Measurements from ENCODE around the gene PDLIM5.

The PDLIM5 gene

DNA sequence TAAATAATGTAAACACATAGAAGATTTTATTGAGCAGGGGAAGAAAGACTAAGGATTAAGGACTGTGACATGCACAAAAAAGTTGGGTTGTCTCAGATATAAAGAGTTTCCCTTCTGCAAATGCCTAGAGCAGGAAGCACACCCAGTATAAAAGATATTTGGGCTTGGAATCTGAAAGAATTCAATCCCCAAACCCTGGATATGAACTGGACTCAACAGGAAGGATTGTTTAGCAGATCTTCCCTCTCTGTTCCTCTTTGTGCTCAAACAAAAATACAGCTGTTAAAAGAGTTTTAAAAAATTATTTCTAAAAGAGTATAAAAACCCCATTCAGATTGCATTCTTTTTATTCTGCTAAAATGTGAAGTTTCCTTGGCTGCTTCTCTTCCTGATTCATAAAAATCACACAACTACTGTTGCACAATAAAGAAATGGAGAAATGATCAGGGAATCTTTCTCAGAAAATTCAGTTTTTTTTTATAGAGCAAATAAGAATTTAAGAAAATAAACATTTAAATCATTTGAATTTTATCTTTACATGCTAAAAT, 71.4 kb downstream of the PDLIM5 start:
- in situ Hi-C loops (cut with MboI; ENCODE audit: low sequenced_read_pairs) = no loop called here

- in situ Hi-C loops (cut with MboI; ENCODE audit: low sequenced_read_pairs) = no loop called here
Observed at GRCh38 chr4:94523617-94524016, 71.9 kb downstream of the PDLIM5 start.

DNA sequence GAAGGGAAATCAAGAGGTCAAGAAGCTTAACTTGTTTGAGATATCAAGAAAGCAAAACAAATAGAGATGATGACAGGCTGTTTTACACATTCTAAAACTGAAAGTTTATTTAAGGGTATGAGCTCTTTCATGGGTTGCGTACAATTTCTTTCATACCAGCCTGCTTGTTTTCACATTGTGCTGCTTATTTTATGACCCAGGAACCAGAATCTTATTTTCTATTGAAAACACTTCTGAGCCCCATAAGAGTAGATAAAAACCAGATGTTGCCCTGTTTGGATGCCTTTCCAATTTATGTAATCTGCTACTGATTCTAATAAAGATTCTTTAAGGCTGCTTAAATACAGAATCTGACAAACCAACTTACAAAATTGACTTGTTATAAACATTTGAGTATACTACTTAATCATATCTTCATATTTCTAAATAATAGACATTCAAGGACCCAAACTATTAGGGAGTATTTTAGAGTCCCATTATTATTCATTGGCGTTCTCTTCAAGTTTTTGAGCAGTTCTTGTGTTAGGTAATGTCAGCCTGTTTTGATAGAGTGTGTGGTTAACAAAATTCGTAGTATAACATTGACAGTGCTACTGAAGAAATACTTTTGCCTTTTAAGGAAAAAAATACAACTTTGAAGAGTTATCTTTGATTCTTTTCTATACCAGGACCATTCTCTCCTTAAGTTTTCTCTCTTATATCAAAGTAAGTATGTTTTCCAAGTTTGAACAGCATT, 74.4 kb downstream of the PDLIM5 start:
- in situ Hi-C loops (cut with MboI; ENCODE audit: low sequenced_read_pairs) = no loop called here

DNA sequence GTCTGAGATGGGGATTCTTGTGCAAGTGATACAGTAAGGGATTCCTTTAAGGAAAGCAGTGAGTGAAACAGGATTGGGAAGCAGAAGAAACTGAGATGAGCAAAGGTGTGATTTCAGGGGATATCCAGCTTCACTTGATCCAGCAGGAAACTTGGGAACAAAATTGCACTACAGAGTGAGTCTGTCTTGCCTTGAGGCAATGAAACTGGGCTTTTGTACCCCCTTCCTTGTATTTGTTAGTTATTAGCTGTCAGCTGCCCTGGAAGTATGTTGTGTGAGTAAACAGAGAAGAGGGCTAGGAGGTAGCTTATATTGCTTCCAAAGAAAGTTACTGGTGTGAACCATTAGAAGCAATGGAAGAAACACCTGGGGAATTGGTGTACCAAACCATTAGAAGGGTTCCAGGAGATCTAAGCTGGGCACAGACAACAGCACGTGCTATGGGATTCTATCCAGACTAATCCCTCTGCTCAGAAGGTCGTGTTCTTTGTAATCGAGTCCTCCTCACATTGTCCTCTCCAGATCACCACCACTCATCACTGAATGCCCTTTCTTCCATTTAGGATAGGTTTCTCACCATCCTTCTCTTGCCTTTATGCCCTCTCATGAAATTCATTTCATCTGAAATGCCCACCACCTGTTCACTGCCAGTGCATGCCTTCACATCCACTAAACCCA, 76.0 kb downstream of the PDLIM5 start:
- in situ Hi-C loops (cut with MboI; ENCODE audit: low sequenced_read_pairs) = no loop called here

GRCh38 chr4:94528792-94529451, 77.2 kb downstream of the PDLIM5 start:
- in situ Hi-C loops (cut with MboI; ENCODE audit: low sequenced_read_pairs) = no loop called here

GRCh38 chr4:94530073-94530472, 78.3 kb downstream of the PDLIM5 start:
- in situ Hi-C loops (cut with MboI; ENCODE audit: low sequenced_read_pairs) = no loop called here

DNA sequence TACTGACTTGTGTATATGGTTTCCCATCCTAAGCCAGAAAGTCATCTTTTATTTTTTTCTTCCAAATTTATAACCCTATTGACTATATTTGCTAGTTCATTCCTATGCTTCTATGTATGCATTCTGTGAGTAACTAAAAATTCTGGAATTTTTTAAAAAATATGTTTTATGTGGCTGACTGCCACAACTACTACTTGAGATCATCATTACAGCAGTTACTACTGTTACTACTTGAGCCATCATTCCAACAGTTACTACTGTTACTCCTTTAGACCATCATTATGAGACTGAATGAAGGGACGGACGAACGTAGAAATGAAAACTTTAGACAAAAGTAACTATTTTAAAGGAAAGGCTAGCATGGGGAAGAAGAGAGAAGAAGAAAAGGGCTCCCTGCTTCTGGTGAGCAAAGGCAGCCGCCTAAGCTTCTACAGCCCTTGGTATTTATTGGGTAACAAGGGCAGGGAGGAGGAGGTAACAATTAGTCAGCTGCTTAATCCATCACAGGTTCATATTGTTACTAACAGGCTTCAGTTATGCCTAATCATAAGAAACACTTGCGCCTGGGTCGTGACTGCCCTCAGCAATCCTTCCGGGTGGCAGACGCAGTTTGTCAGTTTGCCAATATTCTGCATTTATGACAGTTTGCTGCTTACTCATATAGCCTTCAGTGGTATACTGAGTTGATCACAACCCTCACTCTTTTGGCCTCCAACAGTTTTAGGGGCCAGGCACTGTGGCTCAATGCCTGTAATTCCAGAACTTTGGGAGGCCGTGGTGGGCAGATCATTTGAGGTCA, 80.4 kb downstream of the PDLIM5 start:
- in situ Hi-C loops (cut with MboI; ENCODE audit: low sequenced_read_pairs) = no loop called here

- in situ Hi-C loops (cut with MboI; ENCODE audit: low sequenced_read_pairs) = no loop called here
Observed at GRCh38 chr4:94533405-94534223, 81.9 kb downstream of the PDLIM5 start.

GRCh38 chr4:94534401-94535312, 82.9 kb downstream of the PDLIM5 start:
- in situ Hi-C loops (cut with MboI; ENCODE audit: low sequenced_read_pairs) = no loop called here

DNA sequence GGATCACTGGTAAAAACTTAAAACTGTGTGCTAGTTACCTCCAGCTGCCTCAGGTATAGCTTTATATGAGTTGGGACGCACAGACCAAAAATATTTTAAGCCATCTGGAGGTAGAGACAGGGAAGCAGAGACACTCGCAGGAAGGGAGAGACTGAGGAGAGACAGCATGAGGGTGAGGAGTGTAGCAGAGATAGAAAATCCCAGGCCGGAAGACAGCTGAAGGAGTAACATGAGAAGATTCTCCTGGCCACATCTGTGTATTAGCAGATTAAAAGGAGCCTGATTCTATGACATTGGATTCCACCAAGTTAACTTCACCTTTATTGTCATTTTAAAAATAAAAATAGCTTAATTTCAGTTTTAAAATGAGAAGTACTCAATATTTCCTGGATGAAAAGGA, 84.3 kb downstream of the PDLIM5 start:
- in situ Hi-C loops (cut with MboI; ENCODE audit: low sequenced_read_pairs) = no loop called here

GRCh38 chr4:94536649-94537469, 85.1 kb downstream of the PDLIM5 start:
- in situ Hi-C loops (cut with MboI; ENCODE audit: low sequenced_read_pairs) = no loop called here

DNA sequence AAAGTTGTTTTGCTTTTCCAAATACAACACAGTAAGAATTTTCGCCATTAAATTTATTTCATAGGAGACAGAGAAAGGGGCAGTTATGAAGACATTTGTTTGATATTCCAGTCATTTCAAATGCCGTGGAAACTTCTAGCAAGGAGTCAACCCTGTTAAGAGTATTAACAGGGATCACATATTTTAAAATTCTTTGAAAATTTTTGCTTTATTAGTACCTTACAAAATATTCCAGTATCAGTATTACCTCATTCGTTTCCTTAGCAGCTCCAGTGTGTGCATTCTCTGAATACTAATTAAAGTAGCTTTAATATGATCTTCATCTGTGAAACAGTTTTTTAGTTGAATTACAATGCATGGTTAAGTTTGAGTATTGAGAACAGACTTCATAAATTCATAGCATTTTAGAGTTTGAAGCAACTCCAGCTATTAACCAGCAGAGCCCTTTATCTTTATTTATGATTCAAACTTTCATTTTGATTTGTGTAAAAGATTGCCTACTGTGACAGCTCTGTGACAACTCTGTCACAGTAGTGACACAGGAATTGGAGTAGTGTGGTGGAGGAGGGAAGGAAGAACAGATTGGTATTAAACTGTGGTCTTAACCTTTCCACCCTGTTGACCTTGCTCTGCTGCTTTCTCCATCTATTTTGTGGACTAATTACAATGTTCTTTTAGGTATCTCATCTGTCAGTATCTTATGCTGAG, 86.3 kb downstream of the PDLIM5 start:
- in situ Hi-C loops (cut with MboI; ENCODE audit: low sequenced_read_pairs) = no loop called here

DNA sequence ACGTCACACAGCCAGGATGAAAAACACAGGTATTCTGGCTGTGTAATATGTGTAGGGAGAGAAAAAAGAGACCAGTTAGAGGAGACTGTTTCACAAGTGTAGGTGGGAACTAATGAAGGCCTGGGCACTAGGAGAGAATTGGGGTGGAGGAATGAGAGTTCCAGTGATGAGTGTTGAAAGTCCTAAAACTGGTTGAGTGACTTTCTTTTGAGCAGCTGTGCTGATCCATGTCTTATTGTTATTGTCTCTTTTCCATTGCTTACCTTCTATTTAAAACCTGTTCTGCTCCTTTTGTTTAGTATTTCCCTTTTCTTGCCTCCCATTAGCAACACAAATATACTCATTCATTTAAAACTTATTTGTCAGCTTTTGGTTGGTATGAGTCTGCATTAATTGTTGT, 88.7 kb downstream of the PDLIM5 start:
- in situ Hi-C loops (cut with MboI; ENCODE audit: low sequenced_read_pairs) = no loop called here

DNA sequence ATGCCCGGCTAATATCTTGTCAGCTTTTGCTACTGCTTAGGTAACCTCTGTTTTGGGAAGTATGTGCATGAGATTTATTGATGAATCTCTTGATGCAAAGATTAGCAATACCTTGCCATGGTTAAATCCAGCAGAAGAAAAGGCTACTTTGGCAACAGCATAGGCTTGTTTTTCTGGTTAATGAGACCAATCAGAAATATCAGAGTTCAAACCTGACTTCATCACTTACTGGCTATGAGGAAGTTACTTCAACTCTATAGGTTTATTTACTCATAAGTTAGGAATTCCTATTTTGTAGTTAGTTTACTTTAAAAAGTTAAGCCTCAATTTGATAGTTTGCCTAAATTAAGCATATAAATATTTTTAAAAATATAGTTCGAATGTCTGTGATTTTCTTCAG, 93.1 kb downstream of the PDLIM5 start:
- in situ Hi-C loops (cut with MboI; ENCODE audit: low sequenced_read_pairs) = no loop called here

GRCh38 chr4:94545296-94545695, 93.6 kb downstream of the PDLIM5 start:
- in situ Hi-C loops (cut with MboI; ENCODE audit: low sequenced_read_pairs) = no loop called here

DNA sequence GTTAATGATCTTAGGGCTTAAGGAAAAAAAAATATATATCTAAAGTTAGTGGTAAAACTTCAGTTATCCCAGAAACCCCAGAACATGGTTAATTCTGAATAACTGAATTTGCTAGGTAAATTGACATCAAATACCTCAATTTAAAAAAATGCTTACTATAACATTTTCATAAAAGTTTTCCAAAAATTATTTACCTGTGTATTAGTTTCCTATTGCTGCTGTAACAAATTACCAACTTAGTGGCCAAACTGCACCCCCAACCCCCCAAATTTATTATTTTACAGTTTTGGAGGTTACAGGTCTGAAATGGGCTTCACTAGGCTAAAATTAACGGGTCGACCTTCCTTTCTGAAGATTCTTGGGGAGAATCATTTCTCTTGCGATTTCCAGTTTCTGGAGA, 95.2 kb downstream of the PDLIM5 start:
- in situ Hi-C loops (cut with MboI; ENCODE audit: low sequenced_read_pairs) = no loop called here

- in situ Hi-C loops (cut with MboI; ENCODE audit: low sequenced_read_pairs) = no loop called here
Observed at GRCh38 chr4:94548571-94548970, 96.8 kb downstream of the PDLIM5 start.

- in situ Hi-C loops (cut with MboI; ENCODE audit: low sequenced_read_pairs) = no loop called here
Observed at GRCh38 chr4:94550352-94550751, 98.6 kb downstream of the PDLIM5 start.
